Loucy (cell line): ENCODE data around the gene CX3CR1.

Experiments used
- EZH2phosphoT487 ChIP-seq: fragments of 200-600 bp; IDR thresholded peaks from 2 replicates; pipeline ENCODE4 v1.6.1; 2018; ENCODE audit warnings: antibody characterized with exemption, mild to moderate bottlenecking, moderate library complexity, borderline replicate concordance
- TF ChIP-seq, protein P1 (sequence below): fragments of 200-600 bp; sonication (generic); conservative IDR thresholded peaks from 2 replicates; pipeline ENCODE4 v1.5.1; 2014; ENCODE audit warnings: mild to moderate bottlenecking, antibody characterized with exemption, low read length

DNA sequence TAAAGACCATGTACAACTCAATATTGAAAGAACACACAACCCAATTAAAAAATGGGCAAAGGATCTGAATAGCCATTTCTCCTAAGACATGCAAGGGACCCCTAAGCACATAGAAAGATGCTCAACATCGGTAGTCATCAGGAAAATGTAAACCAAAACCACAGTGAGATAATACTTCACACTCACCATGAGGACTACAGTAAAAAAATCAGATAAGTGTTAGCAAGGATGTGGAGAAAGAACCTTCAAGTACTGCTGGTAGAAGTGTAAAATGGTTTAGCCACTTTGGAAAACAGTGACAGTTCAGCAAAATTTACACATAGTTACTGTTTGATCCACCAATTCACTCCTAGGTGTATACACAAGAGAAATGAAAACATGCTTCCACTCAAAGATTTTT lies 57.4 kb downstream of the CX3CR1 start:
- TF ChIP-seq, protein P1, sequence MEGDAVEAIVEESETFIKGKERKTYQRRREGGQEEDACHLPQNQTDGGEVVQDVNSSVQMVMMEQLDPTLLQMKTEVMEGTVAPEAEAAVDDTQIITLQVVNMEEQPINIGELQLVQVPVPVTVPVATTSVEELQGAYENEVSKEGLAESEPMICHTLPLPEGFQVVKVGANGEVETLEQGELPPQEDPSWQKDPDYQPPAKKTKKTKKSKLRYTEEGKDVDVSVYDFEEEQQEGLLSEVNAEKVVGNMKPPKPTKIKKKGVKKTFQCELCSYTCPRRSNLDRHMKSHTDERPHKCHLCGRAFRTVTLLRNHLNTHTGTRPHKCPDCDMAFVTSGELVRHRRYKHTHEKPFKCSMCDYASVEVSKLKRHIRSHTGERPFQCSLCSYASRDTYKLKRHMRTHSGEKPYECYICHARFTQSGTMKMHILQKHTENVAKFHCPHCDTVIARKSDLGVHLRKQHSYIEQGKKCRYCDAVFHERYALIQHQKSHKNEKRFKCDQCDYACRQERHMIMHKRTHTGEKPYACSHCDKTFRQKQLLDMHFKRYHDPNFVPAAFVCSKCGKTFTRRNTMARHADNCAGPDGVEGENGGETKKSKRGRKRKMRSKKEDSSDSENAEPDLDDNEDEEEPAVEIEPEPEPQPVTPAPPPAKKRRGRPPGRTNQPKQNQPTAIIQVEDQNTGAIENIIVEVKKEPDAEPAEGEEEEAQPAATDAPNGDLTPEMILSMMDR = no peak
- TF ChIP-seq EZH2phosphoT487 = no peak
